Keratinocyte (primary cell): ENCODE data around the gene MAP9. TPM values are rescaled to one million over a fixed set of nuclear protein-coding genes. Genes with fewer than 3 reads are reported as not detected.

Source experiments
- DNase-seq: peaks from one replicate; pipeline ENCODE4 v3.0.0-alpha.2; 2011; ENCODE audit warnings: low read depth, missing footprints, low spot score
- FAIRE-seq: peaks from 2 replicates; lab custom pipeline; 2011; peaks lifted over from hg19 to GRCh38; lab: Jason Lieb, UNC
- H2AFZ ChIP-seq: 2 replicates; pipeline ENCODE4 v1.6.0; 2012; ENCODE audit warnings: low read length, control low read depth, inconsistent platforms; ENCODE audit not compliant: control insufficient read depth
- H3K27ac ChIP-seq: 2 replicates; pipeline ENCODE4 v1.5.1; 2011; ENCODE audit warnings: low read length; ENCODE audit not compliant: control insufficient read depth, insufficient read depth
- H3K27me3 ChIP-seq: 3 replicates; pipeline ENCODE4 v1.6.0; 2011; ENCODE audit warnings: low read length; ENCODE audit not compliant: control insufficient read depth, insufficient read depth; ENCODE audit errors: extremely low read depth
- H3K36me3 ChIP-seq, 2 experiments: 2 replicates in 1 of 2; 3 replicates in 1 of 2; pipeline ENCODE4 v1.5.1; 2011; ENCODE audit warnings: low read length in 2 of 2, mild to moderate bottlenecking in 1 of 2; ENCODE audit not compliant: control insufficient read depth in 2 of 2, insufficient read depth in 2 of 2; ENCODE audit errors: extremely low read depth in 1 of 2
- H3K4me1 ChIP-seq: 3 replicates; pipeline ENCODE4 v1.5.1; 2011; ENCODE audit warnings: low read length; ENCODE audit not compliant: control insufficient read depth, insufficient read depth; ENCODE audit errors: extremely low read depth
- H3K4me2 ChIP-seq: 3 replicates; pipeline ENCODE4 v1.6.0; 2011; ENCODE audit warnings: low read depth, low read length; ENCODE audit not compliant: control insufficient read depth, insufficient read depth; ENCODE audit errors: extremely low read depth
- H3K4me3 ChIP-seq, 3 experiments: fragments of 200-600 bp in 1 of 3; sonication (generic) in 1 of 3; 2 replicates in 2 of 3; 3 replicates in 1 of 3; pipeline ENCODE4 v1.5.1; 2011 to 2016; ENCODE audit warnings: low read length in 3 of 3, mild to moderate bottlenecking in 3 of 3, control low read depth in 2 of 3, inconsistent platforms in 1 of 3, low read depth in 1 of 3, mixed read lengths in 1 of 3, mixed run types in 1 of 3, moderate library complexity in 1 of 3; ENCODE audit not compliant: control insufficient read depth in 2 of 3, insufficient read depth in 2 of 3; ENCODE audit errors: extremely low read depth in 1 of 3
- H3K79me2 ChIP-seq: 2 replicates; pipeline ENCODE4 v1.6.0; 2012; ENCODE audit warnings: low read length; ENCODE audit not compliant: control insufficient read depth, insufficient read depth
- H3K9ac ChIP-seq: 3 replicates; pipeline ENCODE4 v1.6.0; 2011; ENCODE audit warnings: low read length; ENCODE audit not compliant: control insufficient read depth, insufficient read depth; ENCODE audit errors: extremely low read depth
- H3K9me1 ChIP-seq: 3 replicates; pipeline ENCODE4 v1.6.0; 2011; ENCODE audit warnings: low read length; ENCODE audit not compliant: control insufficient read depth, insufficient read depth; ENCODE audit errors: extremely low read depth
- H3K9me3 ChIP-seq: 2 replicates; pipeline ENCODE4 v1.5.1; 2012; ENCODE audit warnings: low read depth, low read length; ENCODE audit not compliant: control insufficient read depth
- H4K20me1 ChIP-seq: 3 replicates; pipeline ENCODE4 v1.6.0; 2011; ENCODE audit warnings: low read length; ENCODE audit not compliant: control insufficient read depth, insufficient read depth; ENCODE audit errors: extremely low read depth
- EZH2 ChIP-seq: IDR thresholded peaks from one replicate; pipeline ENCODE4 v1.6.1; 2012; ENCODE audit warnings: inconsistent platforms, mild to moderate bottlenecking, low read length, moderate library complexity
- dilution Hi-C: fragments of 300-500 bp; cut with MboI; formaldehyde crosslinking; loops from one replicate; pipeline ENCODE4 v1.7.0; 2020; ENCODE audit warnings: low sequenced_read_pairs; ENCODE audit not compliant: extremely low pct_ligation_motif_present
- polyA plus RNA-seq, 5 experiments: library from polyadenylated mRNA; depleted of rRNA in 3 of 5; stranded (reverse) in 3 of 5; stranded (forward) in 1 of 5; unstranded in 1 of 5; fragments of >200 nt; gene quantifications; 1 replicate in 1 of 5; 2 replicates in 3 of 5; 3 replicates in 1 of 5; pipeline versions ENCODE4 v1.2.1 to v1.2.3, GENCODE V29; 2011 to 2012; ENCODE audit warnings: missing spikeins in 2 of 5, low read depth in 1 of 5, low replicate concordance in 1 of 5
- TF ChIP-seq, protein P1 (sequence below), 3 experiments: IDR thresholded peaks in 1 of 3; conservative IDR thresholded peaks in 1 of 3; optimal IDR thresholded peaks in 1 of 3; 2 replicates in 2 of 3; 3 replicates in 1 of 3; pipeline versions ENCODE3 to v1.5.1; 2011; ENCODE audit warnings: low read length in 3 of 3, mild to moderate bottlenecking in 3 of 3, moderate library complexity in 2 of 3, control low read depth in 1 of 3, inconsistent platforms in 1 of 3; ENCODE audit not compliant: insufficient read depth in 2 of 3; ENCODE audit errors: extremely low read depth in 1 of 3

The MAP9 gene
- polyA plus RNA-seq, 1 donor (not counting 4 experiments of a cell fraction or from before 2014, with no cell fraction given), result 7.4 TPM

DNA sequence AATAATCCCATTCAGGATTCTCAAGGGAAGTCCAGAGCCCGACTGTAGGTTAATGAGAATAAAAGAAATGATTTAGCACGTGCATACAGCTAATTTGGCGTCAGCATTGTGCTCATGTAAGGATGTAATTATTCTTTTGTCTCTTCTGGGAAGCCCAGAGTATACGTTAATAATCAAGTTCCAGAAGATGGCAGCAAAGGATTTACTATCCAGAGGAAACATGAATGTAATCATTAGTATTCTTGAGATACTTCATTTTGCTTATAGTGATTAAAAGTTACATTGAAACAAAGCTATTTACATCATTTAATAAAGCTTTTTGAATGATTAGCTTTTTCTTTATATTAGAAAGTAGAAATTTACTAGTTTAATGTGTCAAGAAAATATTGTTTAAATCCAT lies 27.1 kb upstream of the MAP9 start:
- Histone ChIP-seq H3K27me3 (no peaks in the 10 kb centered on the region), H3K9me3 (no peaks in the 10 kb centered on the region), H3K27ac (no peak overlapping the region), H3K79me2 (no peaks in the 10 kb centered on the region), H3K36me3 (no peaks in the 10 kb centered on the region), H3K4me1 (no peaks in the 10 kb centered on the region), H3K9me1 (no peaks in the 10 kb centered on the region), H4K20me1 (no peaks in the 10 kb centered on the region), H2AFZ (no peak overlapping the region), H3K4me3 (no peak overlapping the region), H3K9ac (no peak overlapping the region), H3K4me2 (no peak overlapping the region)
- FAIRE-seq, result no peak
- DNase-seq, result no peak
- dilution Hi-C loops, result no loop called here
- TF ChIP-seq EZH2, result no peak
- TF ChIP-seq, protein P1, sequence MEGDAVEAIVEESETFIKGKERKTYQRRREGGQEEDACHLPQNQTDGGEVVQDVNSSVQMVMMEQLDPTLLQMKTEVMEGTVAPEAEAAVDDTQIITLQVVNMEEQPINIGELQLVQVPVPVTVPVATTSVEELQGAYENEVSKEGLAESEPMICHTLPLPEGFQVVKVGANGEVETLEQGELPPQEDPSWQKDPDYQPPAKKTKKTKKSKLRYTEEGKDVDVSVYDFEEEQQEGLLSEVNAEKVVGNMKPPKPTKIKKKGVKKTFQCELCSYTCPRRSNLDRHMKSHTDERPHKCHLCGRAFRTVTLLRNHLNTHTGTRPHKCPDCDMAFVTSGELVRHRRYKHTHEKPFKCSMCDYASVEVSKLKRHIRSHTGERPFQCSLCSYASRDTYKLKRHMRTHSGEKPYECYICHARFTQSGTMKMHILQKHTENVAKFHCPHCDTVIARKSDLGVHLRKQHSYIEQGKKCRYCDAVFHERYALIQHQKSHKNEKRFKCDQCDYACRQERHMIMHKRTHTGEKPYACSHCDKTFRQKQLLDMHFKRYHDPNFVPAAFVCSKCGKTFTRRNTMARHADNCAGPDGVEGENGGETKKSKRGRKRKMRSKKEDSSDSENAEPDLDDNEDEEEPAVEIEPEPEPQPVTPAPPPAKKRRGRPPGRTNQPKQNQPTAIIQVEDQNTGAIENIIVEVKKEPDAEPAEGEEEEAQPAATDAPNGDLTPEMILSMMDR (optimal IDR thresholded peaks at IDR 0.05 in 1 of 3, IDR thresholded peaks at IDR 0.05 in 1 of 3, conservative IDR thresholded peaks at IDR 0.05 in 1 of 3; ENCODE audit: extremely low read depth in 1 of 3, insufficient read depth in 2 of 3, low read length in 3 of 3), result peak in 1 of 3 experiments; percentile 5

DNA sequence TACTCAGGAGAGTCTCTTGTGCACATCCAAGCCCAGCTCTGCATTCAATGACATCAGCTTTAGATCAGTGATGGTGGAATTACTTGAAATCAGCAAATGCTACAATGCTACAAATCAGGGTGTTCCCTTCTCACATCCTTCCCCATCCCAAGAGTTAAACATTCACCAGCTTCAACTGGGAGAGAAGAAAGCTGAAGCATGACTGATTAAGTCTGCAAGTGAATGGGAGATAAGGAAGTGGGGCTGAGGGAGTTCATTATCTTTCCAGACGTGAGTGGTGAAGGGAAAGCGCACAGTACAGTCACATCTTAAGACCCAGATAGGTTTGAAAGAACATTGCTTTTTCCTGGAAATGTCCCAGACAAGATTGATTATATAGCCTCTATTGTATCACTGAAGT lies 26.2 kb upstream of the MAP9 start:
- H3K4me1 ChIP-seq, result no peaks in the 10 kb centered on the region
- H3K27me3 ChIP-seq, result no peaks in the 10 kb centered on the region
- no peaks in the 10 kb centered on the region for H3K9me3 ChIP-seq
- no peak overlapping the region for H3K27ac ChIP-seq
- H2AFZ ChIP-seq, result no peak overlapping the region
- H3K9me1 ChIP-seq, result no peaks in the 10 kb centered on the region
- dilution Hi-C loops, result no loop called here
- TF ChIP-seq EZH2, result no peak
- TF ChIP-seq, protein P1 (optimal IDR thresholded peaks at IDR 0.05 in 1 of 3, IDR thresholded peaks at IDR 0.05 in 1 of 3, conservative IDR thresholded peaks at IDR 0.05 in 1 of 3; ENCODE audit: extremely low read depth in 1 of 3, insufficient read depth in 2 of 3, low read length in 3 of 3), result no peak
- no peak overlapping the region for H3K4me2 ChIP-seq
- no peak overlapping the region for H3K4me3 ChIP-seq
- H4K20me1 ChIP-seq, result no peaks in the 10 kb centered on the region
- no peak overlapping the region for H3K9ac ChIP-seq
- H3K36me3 ChIP-seq, result no peaks in the 10 kb centered on the region
- H3K79me2 ChIP-seq, result no peaks in the 10 kb centered on the region
- FAIRE-seq (no peak), DNase-seq (no peak)
